Measurements from ENCODE around the gene LGALS16.
"Not testable (repeated sequence)": the region's sequence is repeated elsewhere in the genome, so short reads cannot be mapped to it uniquely, and the experiment has no call there.

GRCh38 chr19:39627631-39628030, 28.1 kb upstream of the LGALS16 start:
- not testable (repeated sequence) for TF ChIP-seq CTCF (conservative IDR thresholded peaks at IDR 0.05 in 1 of 2, IDR thresholded peaks at IDR 0.05 in 1 of 2; ENCODE audit: extremely low read depth in 1 of 2, insufficient read depth in 1 of 2, low read depth in 1 of 2, low read length in 2 of 2); EZH2 (IDR thresholded peaks at IDR 0.05; ENCODE audit: borderline replicate concordance, low read length)

Measured in mammary epithelial cell (primary cell).